Jurkat, Clone E6-1 (cell line): Measurements from ENCODE around the gene MYL12A.

Source experiments
- DNase-seq: peaks from one replicate; pipeline ENCODE4 v3.0.0-alpha.2; 2011; ENCODE audit warnings: low read depth, low spot score
- H3K4me3 ChIP-seq: 2 replicates; pipeline ENCODE4 v1.5.1; 2011; ENCODE audit warnings: mild to moderate bottlenecking, low read length, control low read depth, moderate library complexity

MYL12A gene

GRCh38 chr18:3221496-3221895, 26.1 kb upstream of the MYL12A start:
- DNase-seq, result no peak

DNA sequence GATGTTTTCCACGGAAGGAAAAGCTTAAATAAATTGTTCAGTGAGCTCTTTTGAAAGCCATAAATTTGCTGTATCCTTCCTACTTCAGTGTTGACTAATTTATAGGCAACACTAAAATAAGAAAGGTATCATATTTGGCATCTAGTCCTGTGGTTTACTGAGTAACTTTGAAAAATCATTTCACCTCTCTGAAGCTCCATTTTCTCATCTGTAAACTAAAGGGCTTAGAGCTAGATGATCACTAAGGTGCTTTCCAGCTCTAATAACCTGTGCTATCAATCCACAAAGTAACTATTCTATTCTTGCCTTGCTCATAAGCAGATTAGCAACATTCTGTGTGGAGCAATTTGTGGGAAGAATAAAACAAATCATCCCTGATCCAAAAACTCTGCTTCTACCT, 24.2 kb upstream of the MYL12A start:
- no peak overlapping the region for H3K4me3 ChIP-seq
- DNase-seq, result no peak

More at GRCh38 chr18:3221496-3221895, 26.1 kb upstream of the MYL12A start:
- no peak overlapping the region for H3K4me3 ChIP-seq

DNA sequence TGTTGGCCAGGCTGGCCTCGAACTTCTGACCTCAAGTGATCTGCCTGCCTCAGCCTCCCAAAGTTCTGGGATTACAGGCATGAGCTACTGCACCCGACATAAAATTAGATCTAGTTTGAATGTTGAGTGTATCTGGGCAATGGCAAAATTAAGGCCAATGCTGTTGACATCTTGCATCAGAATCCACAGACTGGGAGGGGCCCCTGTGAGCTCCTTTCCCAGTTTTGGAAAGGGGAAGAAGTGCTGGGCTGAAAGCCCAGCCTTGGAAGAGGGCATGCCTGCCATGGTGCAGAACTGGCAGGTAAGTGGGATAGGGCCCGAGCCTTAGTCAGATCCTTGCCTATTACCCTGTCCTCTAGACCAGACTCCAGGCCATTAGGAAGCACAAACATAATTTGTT, 23.4 kb upstream of the MYL12A start:
- DNase-seq, result no peak

GRCh38 chr18:3225588-3225987, 22.0 kb upstream of the MYL12A start:
- DNase-seq, result no peak

More for the DNA sequence above, 23.4 kb upstream of the MYL12A start:
- H3K4me3 ChIP-seq, result no peak overlapping the region

GRCh38 chr18:3226048-3226447, 21.6 kb upstream of the MYL12A start:
- DNase-seq, result no peak
- H3K4me3 ChIP-seq, result no peak overlapping the region

More at GRCh38 chr18:3225588-3225987, 22.0 kb upstream of the MYL12A start:
- no peak overlapping the region for H3K4me3 ChIP-seq

DNA sequence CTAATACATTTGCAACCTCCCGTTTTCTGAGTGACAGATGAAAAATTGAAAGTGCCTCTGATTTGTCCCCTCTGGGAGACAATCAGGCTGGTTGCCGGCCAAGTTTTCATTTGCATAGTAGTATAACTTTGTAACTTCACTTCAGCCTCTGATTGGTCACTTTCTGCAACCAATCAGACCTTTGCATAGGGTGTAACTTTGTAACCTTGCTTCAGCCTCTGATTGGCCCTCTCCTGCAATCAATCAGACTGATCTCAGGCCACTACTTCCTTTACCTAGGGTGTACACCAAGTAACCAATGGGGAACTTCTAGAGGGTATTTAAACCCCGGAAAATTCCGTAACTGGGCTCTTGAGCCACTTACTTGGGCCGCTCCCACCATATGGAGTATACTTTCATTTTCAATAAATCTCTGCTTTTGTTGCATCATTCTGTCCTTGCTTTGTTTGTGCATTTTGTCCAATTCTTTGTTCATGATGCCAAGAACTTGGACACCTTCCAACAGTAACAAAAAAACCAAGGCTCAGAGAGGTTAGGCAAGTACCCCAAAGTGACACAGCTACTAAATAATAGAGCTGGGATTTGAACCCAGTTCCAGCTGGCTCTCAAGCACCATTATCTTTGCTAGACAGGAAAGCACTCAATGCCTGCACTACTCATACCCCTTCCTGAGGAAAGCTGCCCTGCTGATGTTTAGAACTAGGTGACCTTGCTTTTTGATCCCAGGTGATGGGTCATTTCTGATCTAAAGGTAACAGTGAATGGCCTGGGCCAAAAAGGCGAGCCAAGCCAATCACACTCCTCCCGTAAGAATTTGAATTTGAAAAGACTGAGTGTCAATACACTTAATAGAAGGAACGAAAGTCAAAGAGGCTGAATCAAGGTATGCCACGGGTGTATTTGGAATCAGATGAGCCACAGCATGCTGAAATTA, 16.9 kb upstream of the MYL12A start:
- H3K4me3 ChIP-seq, result no peak overlapping the region
- peak; percentile 35 for DNase-seq

DNA sequence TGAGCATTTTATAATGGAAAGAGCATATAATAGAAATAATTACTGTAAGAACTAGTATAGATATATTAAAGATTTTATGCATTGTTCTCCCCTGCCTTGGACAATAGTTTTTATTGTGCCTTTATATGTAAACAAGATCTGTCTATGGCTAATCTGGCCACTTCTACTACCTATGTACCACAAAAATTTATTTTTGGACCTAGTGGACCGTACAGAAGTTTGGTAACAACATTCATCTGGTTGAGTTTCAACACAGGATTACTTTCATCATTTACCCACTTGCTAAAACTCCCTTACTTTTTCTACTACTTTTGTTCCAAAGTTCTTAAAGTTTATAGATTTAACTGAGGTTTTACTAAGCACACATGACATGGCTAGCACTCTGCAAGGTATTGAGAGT, 14.6 kb upstream of the MYL12A start:
- no peak overlapping the region for H3K4me3 ChIP-seq
- DNase-seq, result no peak

DNA sequence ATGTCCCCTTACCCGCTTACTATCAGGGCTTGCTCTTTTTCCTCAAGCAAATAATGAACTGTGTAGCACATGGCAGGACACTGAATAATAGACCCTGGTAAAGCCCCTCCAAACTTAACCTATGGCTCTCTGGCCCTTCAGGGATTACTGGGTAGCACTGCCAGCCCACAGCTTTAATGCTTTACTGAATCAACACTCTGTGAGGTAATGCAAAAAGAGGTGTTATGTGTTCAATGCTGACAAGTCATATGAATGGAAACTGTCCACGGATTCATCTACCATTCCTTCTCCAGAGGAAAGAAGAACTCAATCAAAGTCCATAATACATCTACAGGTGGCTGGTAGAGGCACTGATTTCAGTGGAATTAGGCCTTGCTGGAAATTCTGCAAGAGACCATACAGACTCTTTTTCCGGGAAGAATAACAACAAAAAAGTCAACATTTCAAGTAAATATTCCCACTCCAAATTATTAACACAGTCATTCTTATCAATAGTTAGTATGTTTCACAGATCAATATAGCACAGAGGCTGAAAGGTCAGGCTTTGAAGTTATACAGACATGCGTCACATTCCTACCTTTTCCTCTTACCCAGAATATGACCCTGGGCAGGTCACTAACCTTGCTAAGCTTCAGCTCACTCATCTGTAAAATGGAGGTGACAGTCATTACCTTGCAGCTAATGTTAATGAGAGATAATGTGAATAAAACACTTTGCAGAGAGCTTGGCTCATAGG, 14.0 kb upstream of the MYL12A start:
- H3K4me3 ChIP-seq, result no peak overlapping the region
- DNase-seq, result no peak

- H3K4me3 ChIP-seq, result no peak overlapping the region
- DNase-seq, result no peak
These were observed 13.1 kb upstream of the MYL12A start for GRCh38 chr18:3234457-3234856.

- no peak for DNase-seq
- H3K4me3 ChIP-seq, result no peak overlapping the region
These were observed 11.8 kb upstream of the MYL12A start for GRCh38 chr18:3235846-3236245.

- DNase-seq, result no peak
- no peak overlapping the region for H3K4me3 ChIP-seq
These were observed 11.1 kb upstream of the MYL12A start for GRCh38 chr18:3236470-3236869.

GRCh38 chr18:3238742-3239141, 8.9 kb upstream of the MYL12A start:
- H3K4me3 ChIP-seq, result no peak overlapping the region
- DNase-seq, result no peak

DNA sequence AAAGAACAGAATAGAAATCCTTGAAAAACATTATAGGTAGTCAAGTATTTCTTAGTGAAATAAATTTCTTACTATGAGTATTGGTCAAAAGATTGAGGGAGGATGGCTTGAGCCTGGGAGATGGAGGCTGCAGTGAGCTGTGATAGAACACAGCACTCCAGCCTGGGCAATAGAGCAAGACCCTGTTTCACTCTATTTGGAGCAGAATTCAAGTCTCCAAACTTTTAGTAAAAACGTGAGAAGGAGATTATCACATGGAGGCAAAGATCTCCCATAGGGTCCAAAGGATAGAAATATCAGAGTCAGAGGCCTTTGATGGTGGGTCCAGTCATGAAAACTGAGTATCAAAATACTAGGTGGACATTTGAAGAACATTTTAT, 2.4 kb upstream of the MYL12A start:
- H3K4me3 ChIP-seq, result no peak overlapping the region
- DNase-seq, result no peak

DNA sequence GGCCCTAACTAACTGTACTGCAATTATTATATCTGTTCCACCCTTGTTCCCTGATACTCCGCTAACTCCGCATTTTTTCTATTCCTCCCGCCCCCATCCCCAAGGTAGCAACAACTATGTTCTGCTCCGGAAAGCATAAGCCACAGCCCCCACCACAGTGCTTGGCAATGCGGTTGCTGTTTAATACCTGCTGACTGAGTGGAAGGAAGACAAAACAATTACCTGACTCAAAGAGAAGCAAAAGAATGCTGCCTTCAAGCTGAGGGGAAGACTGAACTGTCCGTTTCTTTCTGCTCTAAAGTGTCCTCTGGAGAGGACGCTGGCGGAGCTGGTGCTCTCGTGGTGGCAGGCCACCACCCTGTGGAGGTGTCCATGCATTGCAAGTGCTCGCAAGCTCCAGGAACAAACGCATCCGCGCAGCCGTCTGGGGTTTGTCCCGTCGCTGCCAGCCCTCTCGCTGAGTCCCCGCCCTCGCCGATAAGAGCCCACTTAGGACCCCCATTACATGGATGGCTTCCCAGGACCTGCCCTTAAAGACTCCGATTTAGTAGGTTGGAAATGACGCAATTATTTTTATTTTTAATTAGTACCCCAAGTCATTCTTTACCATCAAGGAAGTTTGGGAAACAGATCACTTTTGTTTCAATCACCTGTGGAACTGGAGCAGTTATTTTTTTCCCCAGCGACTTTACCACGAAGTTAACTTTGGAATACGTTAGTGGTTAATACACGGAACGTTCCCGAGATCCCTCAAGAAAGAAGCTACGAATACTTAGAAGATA, 1.6 kb upstream of the MYL12A start:
- DNase-seq, result peak; percentile 82
- H3K4me3 ChIP-seq, result peak overlapping the region; percentile 95

DNA sequence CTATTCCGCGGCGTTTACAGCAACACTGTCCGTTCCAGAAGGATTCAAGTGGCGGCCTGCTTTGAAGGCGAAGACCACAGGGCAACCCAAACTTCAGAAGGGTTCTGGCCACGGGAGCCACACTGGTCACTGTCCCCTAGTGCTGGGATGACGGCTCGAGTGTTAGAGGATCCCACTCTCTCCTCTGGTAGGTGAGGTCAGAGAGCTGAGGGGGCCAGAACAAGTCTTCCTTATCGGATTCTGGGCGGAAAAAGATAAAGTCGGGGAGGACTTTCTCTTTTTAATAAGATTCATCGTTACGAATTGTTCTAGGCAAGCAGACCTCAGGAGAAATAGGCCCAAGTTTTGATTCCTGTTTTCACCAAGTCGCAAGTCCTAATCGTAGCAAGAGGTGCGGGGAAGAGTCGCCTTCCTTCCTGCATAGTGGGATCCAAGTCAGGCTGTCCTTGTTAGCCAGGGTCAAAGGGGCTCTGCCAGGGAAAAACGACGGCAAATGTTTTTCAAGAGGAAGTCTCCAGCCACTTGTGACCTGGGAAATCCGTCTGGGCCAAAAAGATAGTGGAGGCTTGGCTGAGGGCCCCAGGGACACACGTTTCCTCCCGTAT, 864 bp upstream of the MYL12A start:
- H3K4me3 ChIP-seq, result peak overlapping the region; percentile 95
- no peak for DNase-seq

GRCh38 chr18:3248062-3248657, 559 bp downstream of the MYL12A start:
- H3K4me3 ChIP-seq, result peak overlapping the region; percentile 95
- DNase-seq, result peak; percentile 44

GRCh38 chr18:3248658-3249359, 1.2 kb downstream of the MYL12A start:
- peak overlapping the region; percentile 95 for H3K4me3 ChIP-seq
- peak; percentile 64 for DNase-seq
